ENCODE data around the gene LIN37. TPM values are rescaled to one million over a fixed set of nuclear protein-coding genes. Genes with fewer than 3 reads are reported as not detected.

Gene LIN37
- total RNA-seq, 1 donor from 2014 or later, result 18.9 TPM

DNA sequence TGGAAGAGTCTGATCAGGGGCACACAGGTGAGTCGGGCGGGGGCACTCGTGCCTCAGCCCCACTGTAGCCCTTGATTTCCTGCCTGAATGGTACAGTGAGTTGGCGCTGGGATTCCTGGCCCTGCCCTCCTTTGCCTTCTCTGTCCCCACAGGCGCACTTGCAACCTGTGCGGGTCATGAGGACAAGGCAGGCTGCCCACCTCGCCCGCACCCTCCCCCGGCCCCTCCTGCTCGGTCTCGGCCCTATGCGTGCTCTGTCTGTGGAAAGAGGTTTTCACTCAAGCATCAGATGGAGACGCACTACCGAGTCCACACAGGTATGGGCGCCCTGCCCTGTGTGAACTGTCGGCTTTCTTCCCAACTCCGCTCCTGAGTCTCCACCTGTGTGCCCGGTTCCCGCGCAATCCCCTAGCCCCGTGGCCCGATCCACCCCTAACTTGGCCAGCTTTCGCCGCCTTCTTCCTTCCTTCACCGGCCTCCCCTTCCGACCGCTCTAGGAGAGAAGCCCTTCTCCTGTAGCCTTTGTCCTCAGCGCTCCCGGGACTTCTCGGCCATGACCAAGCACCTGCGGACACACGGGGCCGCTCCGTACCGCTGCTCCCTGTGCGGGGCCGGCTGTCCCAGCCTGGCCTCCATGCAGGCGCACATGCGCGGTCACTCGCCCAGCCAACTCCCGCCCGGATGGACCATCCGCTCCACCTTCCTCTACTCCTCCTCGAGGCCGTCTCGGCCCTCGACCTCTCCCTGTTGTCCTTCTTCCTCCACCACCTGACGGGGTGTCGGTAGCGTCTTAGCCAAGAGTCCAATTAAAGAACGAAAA, 32.2 kb upstream of the LIN37 start:
- DNase-seq (ENCODE audit: low read depth), result no peak
- TF ChIP-seq, protein P1, sequence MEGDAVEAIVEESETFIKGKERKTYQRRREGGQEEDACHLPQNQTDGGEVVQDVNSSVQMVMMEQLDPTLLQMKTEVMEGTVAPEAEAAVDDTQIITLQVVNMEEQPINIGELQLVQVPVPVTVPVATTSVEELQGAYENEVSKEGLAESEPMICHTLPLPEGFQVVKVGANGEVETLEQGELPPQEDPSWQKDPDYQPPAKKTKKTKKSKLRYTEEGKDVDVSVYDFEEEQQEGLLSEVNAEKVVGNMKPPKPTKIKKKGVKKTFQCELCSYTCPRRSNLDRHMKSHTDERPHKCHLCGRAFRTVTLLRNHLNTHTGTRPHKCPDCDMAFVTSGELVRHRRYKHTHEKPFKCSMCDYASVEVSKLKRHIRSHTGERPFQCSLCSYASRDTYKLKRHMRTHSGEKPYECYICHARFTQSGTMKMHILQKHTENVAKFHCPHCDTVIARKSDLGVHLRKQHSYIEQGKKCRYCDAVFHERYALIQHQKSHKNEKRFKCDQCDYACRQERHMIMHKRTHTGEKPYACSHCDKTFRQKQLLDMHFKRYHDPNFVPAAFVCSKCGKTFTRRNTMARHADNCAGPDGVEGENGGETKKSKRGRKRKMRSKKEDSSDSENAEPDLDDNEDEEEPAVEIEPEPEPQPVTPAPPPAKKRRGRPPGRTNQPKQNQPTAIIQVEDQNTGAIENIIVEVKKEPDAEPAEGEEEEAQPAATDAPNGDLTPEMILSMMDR (conservative IDR thresholded peaks at IDR 0.05; ENCODE audit: low read depth, low read length), result no peak

DNA sequence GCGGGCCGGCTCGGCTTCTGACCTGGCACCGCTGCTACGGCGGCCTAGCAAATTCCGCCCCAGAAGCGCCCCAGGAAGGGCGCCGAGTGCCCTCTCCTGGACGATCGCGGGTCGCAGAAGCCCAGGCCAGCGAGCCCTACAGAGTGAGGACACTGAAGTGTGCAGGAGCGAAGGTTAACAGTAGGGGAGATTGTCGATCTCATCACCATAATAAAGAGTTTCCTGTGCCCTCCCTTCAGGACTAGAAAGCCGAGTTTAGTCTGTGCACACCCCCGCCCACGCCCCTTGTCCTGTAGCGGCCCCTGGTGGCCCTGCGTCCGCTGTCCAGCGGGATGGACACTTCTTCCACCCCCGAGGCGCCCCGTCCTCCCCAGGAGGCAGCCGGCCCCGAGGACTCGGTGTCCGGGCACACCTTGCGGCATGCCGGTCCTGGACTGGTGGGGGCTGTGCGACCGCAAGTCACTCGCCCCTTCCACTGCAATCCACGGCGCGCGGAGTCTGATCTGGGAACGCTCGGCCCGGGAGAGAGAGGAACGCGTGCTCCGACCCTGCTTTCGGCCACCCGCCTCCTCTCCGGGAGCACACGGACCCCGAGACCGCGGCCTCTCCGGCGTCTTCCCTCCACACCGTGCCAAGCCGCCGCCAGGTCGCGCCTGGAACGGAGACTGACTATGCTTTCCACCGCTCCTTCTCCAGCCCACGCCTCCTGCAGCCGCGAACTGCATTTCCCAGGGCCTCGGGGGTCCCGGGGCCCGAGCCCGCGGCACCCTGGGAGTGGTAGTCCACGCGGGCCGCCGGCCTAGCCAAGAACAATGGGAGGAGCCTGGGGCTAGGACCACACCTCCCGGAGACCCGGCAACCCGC, 31.3 kb upstream of the LIN37 start:
- peak overlapping the region; percentile 78 for H3K4me3 ChIP-seq (ENCODE audit: low read depth, low read length)
- DNase-seq (ENCODE audit: low read depth), result peak; percentile 47
- TF ChIP-seq, protein P1 (conservative IDR thresholded peaks at IDR 0.05; ENCODE audit: low read depth, low read length), result peak; percentile 87

More for the DNA sequence above, 32.2 kb upstream of the LIN37 start:
- peak overlapping the region; percentile 78 for H3K4me3 ChIP-seq (ENCODE audit: low read depth, low read length)

DNA sequence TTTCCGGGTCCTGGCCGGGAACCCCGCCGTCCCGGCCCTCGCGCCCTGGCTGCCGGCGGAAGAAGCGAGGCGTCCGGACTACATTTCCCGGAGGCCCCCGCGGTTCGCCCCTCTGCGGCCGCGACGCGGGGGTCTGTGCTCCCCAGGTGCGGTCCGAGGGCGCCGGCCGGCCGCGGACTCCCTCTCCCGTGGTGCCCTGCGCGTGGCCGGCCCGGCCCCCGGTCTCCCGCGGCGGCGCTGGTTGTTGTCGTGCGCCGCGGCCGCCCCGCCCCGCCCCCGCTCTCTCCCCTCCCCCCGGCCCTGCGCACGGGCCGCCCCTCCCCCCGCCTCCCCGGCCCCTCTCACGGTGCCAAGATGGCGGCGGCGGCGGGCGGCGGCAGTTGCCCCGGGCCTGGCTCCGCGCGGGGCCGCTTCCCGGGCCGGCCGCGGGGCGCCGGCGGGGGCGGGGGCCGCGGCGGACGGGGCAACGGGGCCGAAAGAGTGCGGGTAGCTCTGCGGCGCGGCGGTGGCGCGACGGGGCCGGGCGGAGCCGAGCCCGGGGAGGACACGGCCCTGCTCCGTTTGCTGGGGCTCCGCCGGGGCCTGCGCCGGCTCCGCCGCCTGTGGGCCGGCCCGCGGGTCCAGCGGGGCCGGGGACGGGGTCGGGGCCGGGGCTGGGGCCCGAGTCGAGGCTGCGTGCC, 30.6 kb upstream of the LIN37 start, which contains the start of gene KMT2B:
TSS of gene KMT2B (plus strand) at position 339 of the 680 bp plus-strand sequence. CDS start at position 355, 16 bp downstream.
- H3K4me3 ChIP-seq (ENCODE audit: low read depth, low read length), result peak within 1 kb of the TSS; percentile 82
- TF ChIP-seq, protein P1 (conservative IDR thresholded peaks at IDR 0.05; ENCODE audit: low read depth, low read length), result no peak
- DNase-seq (ENCODE audit: low read depth), result no peak

DNA sequence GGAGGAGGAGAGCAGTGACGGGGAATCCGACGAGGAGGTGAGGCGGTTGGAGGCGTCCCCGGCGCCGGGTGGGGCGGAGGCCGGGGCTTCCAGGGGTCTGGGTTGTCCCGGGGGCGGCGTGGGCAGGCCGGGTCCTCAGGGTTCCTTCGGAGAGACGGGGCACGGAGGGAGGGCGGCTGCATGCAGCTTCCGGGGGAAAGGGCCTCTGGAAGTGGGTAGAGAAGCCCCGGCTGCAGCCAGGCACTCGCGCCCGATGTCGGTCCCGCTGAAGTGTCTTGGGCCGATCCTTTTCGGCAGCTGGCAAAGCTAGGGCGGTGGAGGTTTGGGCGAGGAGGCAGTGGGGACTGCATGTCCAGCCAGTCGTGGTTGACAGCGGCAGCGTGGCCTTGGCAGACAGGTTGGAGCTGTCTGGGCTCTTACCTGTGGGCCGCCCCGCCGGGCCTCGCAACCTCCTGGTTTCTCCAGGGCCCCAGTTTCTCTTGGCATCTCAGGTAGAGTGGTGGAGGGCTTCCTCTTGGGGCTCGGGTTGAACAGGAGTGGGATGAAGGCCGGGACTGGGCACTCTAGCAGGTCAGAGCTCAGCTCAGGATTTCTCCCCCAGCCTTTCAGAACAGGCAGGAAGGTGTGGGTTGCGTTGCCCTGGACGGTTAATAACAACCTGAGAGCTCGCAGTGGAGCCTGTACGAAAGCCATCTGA, 29.9 kb upstream of the LIN37 start:
- peak overlapping the region; percentile 82 for H3K4me3 ChIP-seq (ENCODE audit: low read depth, low read length)
- TF ChIP-seq, protein P1 (conservative IDR thresholded peaks at IDR 0.05; ENCODE audit: low read depth, low read length), result no peak
- DNase-seq (ENCODE audit: low read depth), result no peak

DNA sequence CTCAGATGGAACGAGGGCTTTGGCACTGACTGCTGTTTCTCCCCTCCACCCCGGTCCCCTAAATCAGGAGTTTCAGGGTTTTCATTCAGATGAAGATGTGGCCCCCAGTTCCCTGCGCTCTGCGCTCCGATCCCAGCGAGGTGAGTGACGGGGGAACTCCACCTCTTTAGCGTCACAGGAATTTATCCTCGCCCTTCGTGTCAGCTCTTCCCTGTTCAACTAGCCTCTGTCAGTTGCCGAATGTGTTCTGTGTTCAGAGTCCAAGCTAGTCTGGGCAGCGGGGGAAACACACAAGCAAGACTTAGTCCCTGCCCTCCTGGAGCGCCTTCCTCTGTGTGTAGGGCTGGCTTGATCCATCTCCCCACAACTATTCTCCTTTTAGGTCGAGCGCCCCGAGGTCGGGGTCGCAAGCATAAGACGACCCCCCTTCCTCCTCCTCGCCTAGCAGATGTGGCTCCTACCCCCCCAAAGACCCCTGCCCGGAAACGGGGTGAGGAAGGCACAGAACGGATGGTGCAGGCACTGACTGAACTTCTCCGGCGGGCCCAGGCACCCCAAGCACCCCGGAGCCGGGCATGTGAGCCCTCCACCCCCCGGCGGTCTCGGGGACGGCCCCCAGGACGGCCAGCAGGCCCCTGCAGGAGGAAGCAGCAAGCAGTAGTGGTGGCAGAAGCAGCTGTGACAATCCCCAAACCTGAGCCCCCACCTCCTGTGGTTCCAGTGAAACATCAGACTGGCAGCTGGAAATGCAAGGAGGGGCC, 28.8 kb upstream of the LIN37 start:
- DNase-seq (ENCODE audit: low read depth), result no peak
- H3K4me3 ChIP-seq (ENCODE audit: low read depth, low read length), result peak overlapping the region; percentile 82
- TF ChIP-seq, protein P1 (conservative IDR thresholded peaks at IDR 0.05; ENCODE audit: low read depth, low read length), result no peak
